NCI-H1105 treated with DMSO at 0.1 percent for 48 hours (cell line): ENCODE measurements around the gene SPTBN4.
"Not testable (repeated sequence)": the region's sequence is repeated elsewhere in the genome, so short reads cannot be mapped to it uniquely, and the experiment has no call there.

ENCODE experiments used
- DNase-seq: peaks from one replicate; lab custom pipeline; 2025; lab: John Stamatoyannopoulos, UW

SPTBN4 gene

GRCh38 chr19:40441719-40442253 lies 25.0 kb upstream of the SPTBN4 start:
- no peak for DNase-seq

- DNase-seq = no peak
These were observed 24.3 kb upstream of the SPTBN4 start for GRCh38 chr19:40442328-40443130.

GRCh38 chr19:40443131-40443999 lies 23.4 kb upstream of the SPTBN4 start:
- peak; percentile 99 for DNase-seq

GRCh38 chr19:40444000-40444824 lies 22.6 kb upstream of the SPTBN4 start, which contains the start of gene SERTAD3:
Gene SERTAD3 (minus strand): TSS chr19:40444335. CDS start chr19:40442080, 2,255 bp downstream.
- DNase-seq = peak; percentile 93

GRCh38 chr19:40444825-40445312 lies 21.9 kb upstream of the SPTBN4 start:
- no peak for DNase-seq

- DNase-seq = no peak
These were observed 21.0 kb upstream of the SPTBN4 start for GRCh38 chr19:40445780-40446262.

- DNase-seq = no peak
These were observed 20.5 kb upstream of the SPTBN4 start for GRCh38 chr19:40446263-40446784.

- no peak for DNase-seq
These were observed 17.3 kb upstream of the SPTBN4 start for GRCh38 chr19:40449506-40449905.

GRCh38 chr19:40450664-40451063 lies 16.1 kb upstream of the SPTBN4 start:
- no peak for DNase-seq

- no peak for DNase-seq
These were observed 14.8 kb upstream of the SPTBN4 start for GRCh38 chr19:40452016-40452415.

- no peak for DNase-seq
These were observed 13.6 kb upstream of the SPTBN4 start for GRCh38 chr19:40453151-40453735.

GRCh38 chr19:40453943-40454342 lies 12.9 kb upstream of the SPTBN4 start:
- DNase-seq = not testable (repeated sequence)

GRCh38 chr19:40457048-40457447 lies 9.8 kb upstream of the SPTBN4 start:
- no peak for DNase-seq

GRCh38 chr19:40457953-40458596 lies 8.7 kb upstream of the SPTBN4 start:
- no peak for DNase-seq

GRCh38 chr19:40458597-40458974 lies 8.2 kb upstream of the SPTBN4 start:
- no peak for DNase-seq

GRCh38 chr19:40460185-40460584 lies 6.6 kb upstream of the SPTBN4 start:
- no peak for DNase-seq

GRCh38 chr19:40461669-40462221 lies 5.1 kb upstream of the SPTBN4 start:
- no peak for DNase-seq

GRCh38 chr19:40463587-40464037 lies 3.2 kb upstream of the SPTBN4 start:
- DNase-seq = not testable (repeated sequence)

GRCh38 chr19:40464059-40465024 lies 2.5 kb upstream of the SPTBN4 start:
- DNase-seq = peak; percentile 53
